Bone marrow (tissue), 2 donors: ENCODE results near the gene WDPCP.
"Not testable (repeated sequence)": the region's sequence is repeated elsewhere in the genome, so short reads cannot be mapped to it uniquely, and the experiment has no call there.

Experiments used
- DNase-seq, 2 donors: peaks; one replicate each; lab custom pipeline; 2025; lab: John Stamatoyannopoulos, UW

The WDPCP gene

DNA sequence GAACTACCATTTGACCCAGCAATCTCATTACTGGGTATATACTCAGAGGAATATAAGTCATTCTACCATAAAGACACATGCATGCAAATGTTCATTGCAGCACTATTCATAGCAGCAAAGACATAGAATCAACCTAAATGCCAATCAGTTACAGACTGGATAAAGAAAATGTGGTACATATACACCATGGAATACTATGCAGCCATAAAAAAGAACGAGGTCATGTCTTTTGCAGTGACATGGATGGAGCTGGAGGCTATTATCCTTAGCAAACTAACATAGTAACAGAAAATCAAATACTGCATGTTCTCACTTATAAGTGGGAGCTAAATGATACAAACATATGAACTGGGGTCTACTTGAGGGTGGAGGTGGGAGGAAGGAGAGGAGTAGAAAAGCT, 230.6 kb downstream of the WDPCP start:
- DNase-seq: not testable (repeated sequence)

DNA sequence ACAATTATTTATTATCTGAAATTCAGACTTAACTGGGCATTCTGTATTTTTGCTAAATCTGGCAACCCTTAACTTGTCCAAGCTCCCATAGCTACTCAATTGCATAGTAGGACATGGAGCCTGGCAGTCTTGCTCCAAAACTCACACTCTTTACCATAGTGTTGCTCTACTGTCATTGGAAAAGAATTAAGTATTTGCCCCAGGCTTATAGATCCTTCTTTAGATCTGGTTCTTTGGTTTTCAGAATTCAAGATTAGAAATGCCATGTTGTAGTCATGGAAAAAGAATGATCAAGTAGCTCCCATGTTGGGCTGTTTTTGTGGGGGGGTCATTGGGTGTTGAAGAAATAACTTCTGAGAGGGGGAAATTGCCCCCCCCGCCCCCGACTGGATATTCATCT, 240.9 kb downstream of the WDPCP start:
- no peak for DNase-seq

DNA sequence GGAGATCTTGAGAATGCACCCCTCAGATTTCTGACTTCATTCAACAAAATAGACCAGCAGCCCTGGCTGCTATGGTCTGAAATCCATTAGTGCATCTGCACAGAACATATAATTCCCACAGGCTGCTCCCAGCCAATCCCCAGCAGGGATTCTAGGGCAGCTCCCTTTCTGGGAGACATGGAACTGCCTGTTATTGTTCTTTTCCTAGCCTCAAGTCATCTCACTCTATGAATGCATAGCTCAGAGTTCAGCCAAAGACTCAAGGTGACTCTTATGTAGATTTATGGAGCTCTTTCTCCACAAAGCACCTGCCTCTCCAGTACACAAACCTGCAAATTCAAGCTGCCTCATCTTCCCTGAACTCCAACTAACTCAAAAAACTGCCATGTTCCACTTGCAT, 241.9 kb downstream of the WDPCP start:
- no peak for DNase-seq

DNA sequence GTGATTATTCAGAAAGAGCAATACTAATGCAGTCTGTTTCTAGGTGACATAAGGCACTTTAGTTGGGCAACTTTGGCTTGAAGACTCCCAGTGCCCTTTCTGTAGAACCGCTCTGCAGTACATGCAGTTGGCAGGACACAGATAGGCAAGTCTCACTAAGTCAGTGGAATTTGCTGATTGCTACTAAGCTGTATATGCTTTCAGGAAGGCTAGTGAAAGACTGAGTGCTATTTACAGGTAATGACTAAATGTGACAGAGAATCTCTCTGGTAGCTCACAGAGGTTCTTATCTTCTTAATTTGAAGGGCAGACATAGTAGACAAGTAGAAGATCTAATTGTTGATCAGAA, 243.0 kb downstream of the WDPCP start:
- DNase-seq: no peak

DNA sequence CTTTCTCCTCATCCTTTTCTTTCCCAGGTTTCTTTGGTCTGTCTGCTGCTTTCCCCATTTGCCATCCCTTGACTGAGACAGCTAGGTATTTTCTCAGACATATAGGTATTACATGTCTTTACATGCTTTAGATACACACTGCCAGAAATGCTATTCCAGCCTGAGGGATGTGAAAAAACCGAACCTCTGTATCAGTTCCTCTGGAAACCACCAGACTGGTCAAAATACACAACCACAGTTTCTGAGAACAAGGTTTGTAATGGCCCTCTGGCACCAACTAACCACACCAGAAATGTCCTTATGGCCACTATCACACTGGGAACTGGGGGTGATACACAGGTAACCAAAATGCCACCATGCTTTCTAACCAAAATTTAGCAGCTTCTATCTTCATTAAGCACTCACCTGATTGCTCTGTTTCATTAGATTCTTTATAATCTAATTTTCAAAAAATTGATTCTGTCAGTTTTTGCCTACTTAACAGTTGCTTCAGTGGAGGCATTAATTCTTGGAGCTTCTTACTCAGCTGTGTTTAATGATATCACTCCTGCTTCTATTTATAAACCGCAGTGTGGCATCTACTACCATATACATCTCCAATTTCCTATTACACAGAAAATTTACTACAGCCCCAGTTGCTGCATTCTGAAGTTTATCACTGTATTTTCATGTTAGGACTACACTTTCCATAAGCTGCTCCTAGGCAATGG, 243.5 kb downstream of the WDPCP start:
- no peak for DNase-seq

DNA sequence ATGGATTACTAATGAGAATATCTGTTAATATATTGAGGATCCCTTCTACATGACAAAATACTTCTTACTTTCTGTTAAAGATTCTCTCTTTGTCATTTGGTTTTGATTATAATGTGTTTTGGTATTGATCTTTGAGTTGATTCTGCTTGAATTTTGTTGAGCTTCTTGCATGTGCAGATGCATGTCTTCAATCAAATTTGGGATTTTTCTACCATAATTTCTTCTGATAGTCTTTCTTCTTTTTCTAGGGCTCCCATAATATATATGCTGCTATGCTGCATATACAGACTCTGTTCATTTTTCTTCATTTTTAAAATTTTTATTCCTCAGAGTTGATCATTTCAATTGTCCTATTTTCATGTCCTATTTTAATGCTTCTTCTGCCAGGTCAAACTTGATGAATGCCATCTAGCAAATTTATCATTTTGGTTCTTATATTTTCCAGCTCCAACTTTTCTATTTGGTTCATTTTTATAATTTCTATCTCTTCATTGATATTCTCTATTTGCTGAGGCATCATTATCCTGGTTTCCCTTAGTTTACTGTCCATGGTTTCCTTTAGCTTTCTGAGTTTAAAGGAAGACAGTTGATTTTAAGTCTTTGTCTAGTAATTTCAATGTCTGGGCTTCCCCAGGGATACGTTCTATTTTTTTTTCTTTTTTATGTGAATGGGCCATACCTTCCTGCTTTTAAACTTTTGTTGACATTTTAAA, 244.7 kb downstream of the WDPCP start:
- DNase-seq: no peak

DNA sequence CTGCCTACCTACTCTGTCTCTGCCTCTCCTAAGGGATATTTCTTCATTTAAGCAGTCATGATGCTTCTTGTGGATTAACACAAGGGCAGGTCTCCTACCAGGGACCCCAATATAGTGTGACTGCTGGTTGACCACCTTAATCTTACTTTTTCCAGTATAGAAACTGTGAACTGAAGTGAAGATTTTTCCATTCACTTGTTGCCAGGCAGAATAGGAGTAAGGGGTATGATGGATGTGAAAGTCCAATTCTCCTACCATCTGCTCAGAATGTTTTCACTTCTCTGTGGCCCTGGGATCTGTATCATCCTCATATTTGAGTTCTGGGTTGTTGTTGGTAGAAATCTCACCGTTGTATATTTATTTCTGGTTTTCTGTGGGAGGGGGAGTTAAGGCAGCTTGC, 247.8 kb downstream of the WDPCP start:
- DNase-seq: no peak

DNA sequence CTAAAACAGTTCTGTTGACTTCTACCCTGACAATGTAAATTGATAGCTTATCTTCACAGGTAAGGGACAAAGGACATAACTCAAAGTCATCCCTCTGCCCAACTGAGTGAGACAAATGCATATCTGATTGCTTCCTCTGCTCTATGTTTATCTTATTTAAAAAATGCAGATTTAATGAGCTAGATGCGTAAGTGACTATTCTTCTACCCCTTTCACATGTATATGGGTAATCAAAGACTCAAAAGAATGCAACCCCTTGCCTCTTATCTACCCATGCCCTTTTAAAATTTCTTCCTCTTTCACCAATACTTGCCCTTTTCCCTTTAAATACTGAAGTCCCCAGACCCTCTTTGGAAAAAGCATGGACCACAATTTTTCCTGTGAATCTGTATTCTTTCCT, 253.4 kb downstream of the WDPCP start:
- DNase-seq: no peak

DNA sequence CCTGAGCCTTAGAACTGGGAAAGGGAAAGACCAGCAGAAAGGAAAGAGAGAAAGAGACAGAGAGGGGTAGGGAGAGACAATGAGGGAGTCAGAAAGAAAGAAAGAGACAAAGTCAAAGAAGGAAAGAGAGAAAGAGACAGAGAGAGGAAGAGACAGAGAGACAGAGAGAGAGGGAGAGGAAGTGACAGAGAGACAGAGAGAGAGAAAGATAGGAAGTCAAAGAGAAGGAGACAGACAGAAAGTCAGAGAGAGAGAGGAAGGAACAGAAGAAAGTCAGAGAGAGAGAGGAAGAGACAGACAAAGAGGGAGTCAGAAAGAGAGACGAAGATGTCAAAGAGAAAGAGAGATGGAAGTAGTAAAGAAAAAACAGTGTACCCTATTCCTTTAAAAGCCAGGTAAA, 261.8 kb downstream of the WDPCP start:
- DNase-seq: no peak

DNA sequence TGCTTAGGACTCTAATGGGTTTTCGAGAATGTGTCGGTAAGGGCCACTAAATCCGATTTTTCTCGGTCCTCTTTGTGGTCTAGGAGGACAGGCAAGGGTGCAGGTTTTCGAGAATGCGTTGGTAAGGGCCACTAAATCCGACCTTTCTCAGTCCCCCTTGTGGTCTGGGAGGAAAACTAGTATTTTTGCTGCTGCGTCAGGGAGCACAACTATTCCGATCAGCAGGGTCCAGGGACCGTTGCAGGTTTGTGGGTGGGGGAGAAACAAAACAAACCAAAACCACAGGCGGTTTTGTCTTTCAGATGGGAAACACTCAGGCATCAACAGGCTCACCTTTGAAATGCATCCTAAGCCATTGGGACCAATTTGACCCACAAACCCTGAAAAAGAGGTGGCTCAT, 264.6 kb downstream of the WDPCP start:
- not testable (repeated sequence) for DNase-seq

DNA sequence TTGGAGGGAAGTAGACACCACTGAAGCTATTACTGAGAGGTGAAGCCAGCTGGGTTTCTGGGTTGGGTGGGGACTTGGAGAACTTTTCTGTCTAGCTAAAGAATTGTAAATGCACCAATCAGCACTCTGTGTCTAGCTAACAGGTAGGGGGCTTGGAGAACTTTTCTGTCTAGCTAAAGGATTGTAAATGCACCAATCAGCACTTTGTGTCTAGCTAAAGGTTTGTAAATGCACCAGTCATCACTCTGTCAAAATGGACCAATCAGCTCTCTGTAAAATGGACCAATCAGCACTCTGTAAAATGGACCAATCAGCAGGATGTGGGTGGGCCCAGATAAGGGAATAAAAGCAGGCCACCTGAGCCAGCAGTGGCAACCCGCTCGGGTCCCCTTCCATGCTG, 266.3 kb downstream of the WDPCP start:
- DNase-seq: not testable (repeated sequence)

DNA sequence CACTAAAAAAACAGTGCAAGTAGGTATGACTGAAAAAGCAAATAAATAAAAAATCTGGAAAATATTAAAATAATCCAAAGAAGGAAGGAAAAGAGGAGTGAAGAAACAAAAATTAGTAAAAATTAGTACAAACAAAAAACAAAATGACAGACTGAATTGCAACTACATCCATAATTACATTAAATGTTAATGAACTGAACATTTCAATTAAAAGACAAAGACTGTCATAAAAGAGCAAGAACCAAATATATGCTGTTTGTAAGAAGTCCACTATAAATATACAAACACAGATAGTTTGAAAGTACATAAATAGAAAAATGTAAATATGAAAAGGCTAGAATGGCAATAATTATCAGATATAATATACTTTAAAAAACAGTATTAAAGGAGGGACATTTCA, 267.6 kb downstream of the WDPCP start:
- DNase-seq: no peak

DNA sequence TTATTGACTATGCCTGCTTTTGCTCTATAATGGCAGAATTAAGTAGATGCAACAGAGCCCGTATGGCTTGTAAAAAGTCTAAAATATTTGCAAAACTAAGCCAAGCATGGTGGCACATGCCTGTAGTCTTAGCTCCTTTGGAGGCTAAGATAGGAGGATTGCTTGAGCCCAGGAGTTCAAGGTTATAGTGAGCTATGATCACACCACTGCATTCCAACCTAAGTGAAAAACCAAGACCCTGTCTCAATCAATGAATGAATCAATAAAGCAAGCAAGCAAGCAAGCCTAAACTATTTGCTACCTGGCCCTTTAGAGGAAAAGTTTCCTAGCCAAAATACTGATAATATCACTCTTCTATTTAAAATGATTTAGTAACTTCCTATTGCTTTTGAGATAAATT, 277.7 kb downstream of the WDPCP start:
- no peak for DNase-seq

DNA sequence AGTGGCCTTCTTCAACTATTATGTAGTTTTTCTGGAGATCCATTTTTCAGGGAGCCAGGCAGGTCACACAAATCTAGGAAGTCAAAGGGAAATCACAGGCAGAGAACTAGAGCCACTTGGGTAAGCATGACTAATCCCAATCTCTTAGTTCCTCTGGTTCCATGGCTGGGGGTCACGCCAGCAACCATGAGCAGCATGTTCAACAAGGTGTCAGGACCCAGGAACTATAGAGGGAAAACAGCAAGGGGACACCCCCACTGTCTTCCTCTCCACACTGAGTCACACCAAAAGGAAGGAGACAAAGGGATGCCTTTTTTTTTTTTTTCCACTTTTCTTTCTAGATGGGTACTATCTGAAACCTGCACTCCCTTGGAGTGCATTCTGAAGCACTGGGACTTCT, 286.8 kb downstream of the WDPCP start:
- no peak for DNase-seq

DNA sequence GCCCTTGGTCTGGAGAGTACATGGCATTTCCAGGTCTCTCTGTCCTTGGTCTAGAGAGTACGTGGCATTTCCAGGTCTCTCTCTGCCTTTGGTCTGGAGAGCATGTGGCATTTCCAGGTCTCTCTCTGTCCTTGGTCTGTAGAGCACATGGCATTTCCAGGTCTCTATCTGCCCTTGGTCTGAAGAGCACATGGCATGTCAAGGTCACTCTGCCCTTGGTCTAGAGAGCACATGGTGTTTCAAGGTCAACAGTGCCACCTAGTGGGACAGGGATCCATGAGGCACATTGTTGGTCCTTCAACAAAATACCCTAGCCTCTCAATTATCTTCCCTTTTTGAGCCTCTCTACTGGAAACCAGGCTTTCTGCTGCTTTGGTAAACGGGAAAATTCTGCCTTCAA, 287.4 kb downstream of the WDPCP start:
- no peak for DNase-seq

DNA sequence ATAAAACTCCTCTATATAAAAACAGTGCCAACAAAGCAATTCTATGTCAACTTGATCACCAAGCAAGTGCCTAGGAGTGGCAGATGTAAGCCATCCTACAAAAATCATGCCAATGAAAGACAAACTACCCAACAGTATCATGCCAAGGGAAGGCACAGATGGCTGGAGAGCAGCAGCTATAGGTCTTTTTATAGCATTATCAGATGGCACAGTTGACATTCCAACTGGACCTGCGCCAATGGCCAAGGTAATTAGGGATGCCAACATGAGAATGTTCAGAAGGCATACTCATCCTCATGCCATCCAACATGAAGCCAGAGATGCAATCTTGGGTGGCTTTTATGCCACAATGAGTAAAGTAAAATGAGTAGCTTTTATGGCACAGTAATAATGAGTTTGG, 300.3 kb downstream of the WDPCP start:
- no peak for DNase-seq

DNA sequence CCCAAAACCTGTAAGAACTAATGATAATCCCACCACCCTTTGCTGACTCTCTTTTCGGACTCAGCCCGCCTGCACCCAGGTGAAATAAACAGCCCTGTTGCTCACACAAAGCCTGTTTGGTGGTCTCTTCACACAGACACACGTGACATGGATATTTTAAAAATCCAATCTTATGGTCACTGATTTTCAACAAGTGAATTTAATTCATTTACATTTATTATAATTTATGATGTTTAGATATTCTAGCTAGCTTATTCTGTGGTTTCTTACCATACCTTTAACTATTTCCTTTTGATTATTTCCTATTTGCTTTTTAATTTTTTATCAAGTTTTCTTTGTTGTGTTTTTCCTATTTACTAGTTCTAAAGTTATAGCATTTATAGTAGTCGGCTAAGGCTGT, 301.8 kb downstream of the WDPCP start:
- not testable (repeated sequence) for DNase-seq

DNA sequence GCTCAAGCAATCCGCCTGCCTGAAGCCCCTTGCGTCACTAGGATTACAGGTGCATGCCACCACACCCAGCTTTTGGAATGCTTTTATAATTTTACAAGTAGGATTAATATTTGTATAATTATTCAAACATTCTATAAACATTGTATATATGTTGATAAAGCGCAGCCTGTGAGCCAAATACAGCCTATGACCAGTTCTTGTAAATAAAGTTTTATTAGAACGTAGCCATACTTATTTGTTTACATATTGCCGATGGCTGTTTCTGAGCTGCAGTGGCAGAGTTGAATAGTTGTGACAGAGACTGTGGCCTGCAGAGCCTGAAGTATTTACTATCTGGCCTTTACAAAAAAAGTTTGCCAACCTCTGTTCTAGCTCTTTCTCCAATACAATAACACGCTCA, 305.0 kb downstream of the WDPCP start:
- DNase-seq: no peak

DNA sequence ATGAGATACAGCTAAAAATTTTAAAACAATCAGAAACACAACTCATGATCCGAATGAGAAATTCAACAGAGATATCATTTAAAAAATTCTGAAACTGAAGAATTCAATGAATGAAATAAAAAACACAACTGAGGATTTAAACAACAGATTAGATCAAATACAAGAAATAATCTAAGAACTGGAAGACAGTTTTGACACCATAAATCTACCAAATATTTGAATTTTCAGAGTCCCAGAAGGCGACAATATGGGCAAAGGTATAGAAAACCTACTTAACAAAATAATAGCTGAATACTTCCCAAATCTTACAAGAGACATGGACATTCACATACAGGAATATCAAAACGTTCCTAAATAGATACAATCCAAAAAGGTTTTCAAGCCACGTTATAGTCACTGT, 315.7 kb downstream of the WDPCP start:
- no peak for DNase-seq

DNA sequence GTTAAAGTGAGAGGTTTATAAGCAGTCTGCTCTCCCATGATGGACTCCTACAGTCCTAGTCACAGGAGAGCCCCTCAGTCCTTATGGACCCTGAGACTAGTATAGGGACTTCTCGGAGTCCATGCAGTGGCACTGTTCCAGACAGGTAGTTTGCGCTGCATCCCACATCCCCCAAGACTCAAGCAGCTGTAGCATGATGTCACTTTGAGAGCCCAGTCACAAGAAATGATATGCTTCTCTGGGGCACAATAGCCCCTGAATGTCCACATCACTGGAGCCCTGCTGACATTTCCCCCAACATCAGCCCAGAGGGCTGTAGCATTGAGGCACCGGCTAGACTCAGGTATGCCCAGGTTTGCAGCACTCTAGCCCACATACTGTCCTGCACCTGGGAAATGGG, 317.6 kb downstream of the WDPCP start:
- no peak for DNase-seq

DNA sequence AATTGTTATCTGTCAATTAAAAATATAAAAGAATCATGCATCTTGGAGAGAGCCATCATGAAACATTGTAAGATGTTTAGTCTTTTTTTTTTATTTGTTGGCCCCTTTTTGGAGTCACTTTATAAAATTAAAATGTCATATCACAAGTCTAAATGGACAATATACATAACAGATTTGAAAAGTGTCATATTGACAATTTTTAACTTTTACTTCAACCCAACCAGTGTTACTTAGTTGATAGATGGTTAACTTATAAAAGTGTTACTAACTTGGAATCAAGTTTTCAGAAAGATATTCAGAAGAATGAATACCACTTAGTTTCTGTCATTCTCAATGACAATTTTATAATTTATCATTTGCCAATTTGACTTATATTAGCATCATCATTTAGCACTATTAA, 319.3 kb downstream of the WDPCP start:
- no peak for DNase-seq

DNA sequence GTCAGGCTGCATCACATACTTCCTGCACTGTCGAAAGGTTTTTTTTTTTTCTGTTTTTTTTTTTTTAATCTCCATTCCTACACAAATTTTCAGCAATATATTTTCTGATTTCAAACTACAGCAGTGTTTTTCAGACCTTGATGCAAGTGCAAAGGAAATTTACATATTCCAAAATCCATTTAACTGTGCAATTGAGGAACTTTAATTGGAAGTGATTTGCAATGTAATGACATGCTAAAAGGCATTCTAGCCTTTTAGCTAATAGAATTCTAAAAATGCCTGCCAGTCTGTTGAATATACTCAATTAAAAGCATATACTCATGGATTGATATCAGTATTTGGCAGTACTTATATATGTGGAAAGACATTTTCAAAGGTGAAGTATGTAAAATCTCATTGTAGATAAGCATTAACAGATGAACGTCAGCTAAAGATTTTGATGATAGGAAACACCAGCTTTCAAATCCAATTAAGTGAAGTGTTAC, 327.1 kb downstream of the WDPCP start:
- no peak for DNase-seq

DNA sequence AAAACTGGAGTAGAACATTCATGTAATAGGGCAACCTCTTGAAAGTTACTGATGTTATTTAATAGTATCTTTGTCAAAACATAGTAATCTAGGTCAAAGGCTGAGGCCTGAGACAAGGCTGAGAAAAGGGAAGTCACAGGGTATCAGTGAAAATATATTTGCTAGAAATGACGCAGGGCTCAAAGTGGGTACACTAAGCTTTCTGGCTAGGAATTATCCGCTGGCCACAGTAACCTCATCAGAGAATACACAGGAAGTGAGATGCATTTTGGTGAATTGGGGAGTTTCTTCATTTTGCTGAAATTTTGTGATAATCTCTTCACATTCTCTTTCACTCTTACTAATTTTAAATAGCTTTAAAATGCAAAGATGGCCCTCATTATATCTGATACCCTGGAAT, 330.8 kb downstream of the WDPCP start:
- no peak for DNase-seq

DNA sequence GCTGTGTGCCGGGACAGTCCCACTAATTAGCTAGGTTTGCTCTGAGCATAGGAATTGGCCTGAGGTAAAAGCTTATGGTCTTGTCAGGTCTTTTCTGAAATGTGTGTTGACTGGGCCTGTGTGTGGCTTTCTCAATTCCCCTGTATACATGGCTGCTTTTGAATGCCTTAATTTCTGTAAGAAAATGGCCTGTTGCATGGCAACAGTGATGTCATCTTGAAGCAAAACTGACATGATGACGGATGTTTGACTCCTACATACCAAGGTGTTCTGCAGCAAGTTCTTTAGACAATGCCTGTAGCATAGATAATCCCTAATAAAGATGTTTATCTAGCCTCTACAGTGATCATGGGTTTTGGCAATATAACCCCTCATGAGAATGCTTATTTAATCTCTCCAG, 339.1 kb downstream of the WDPCP start:
- no peak for DNase-seq
